ENCODE data around the gene IFI27L1.

IFI27L1 gene

GRCh38 chr14:94040796-94041195, 40.3 kb upstream of the IFI27L1 start:
- FAIRE-seq (no peak), DNase-seq (ENCODE audit: insufficient read length, low spot score) (no peak)
- TF ChIP-seq SPI1 (IDR thresholded peaks at IDR 0.05; ENCODE audit: low read depth, low read length) (no peak), TAF1 (IDR thresholded peaks at IDR 0.05; ENCODE audit: low read depth, low read length) (no peak), POLR2AphosphoS5 (IDR thresholded peaks at IDR 0.05; ENCODE audit: low read depth, low read length) (no peak), PAX5 (IDR thresholded peaks at IDR 0.05; ENCODE audit: insufficient read depth, low read length, severe bottlenecking) (no peak), POLR2A (IDR thresholded peaks at IDR 0.05; ENCODE audit: low read depth, low read length) (no peak), POU2F2 (IDR thresholded peaks at IDR 0.05; ENCODE audit: low read depth, low read length) (no peak)

- DNase-seq (ENCODE audit: insufficient read length, low spot score) (no peak), FAIRE-seq (peak; percentile 61)
- TF ChIP-seq POLR2A (IDR thresholded peaks at IDR 0.05; ENCODE audit: low read depth, low read length) (no peak), PAX5 (IDR thresholded peaks at IDR 0.05; ENCODE audit: insufficient read depth, low read length, severe bottlenecking) (no peak), SPI1 (IDR thresholded peaks at IDR 0.05; ENCODE audit: low read depth, low read length) (no peak), TAF1 (IDR thresholded peaks at IDR 0.05; ENCODE audit: low read depth, low read length) (no peak), POLR2AphosphoS5 (IDR thresholded peaks at IDR 0.05; ENCODE audit: low read depth, low read length) (no peak), POU2F2 (IDR thresholded peaks at IDR 0.05; ENCODE audit: low read depth, low read length) (no peak)
These were observed 39.4 kb upstream of the IFI27L1 start for GRCh38 chr14:94041551-94042346.

- TF ChIP-seq POLR2A (IDR thresholded peaks at IDR 0.05; ENCODE audit: low read depth, low read length), result no peak
- TF ChIP-seq SPI1 (IDR thresholded peaks at IDR 0.05; ENCODE audit: low read depth, low read length), result no peak
- no peak for TF ChIP-seq TAF1 (IDR thresholded peaks at IDR 0.05; ENCODE audit: low read depth, low read length)
- TF ChIP-seq POLR2AphosphoS5 (IDR thresholded peaks at IDR 0.05; ENCODE audit: low read depth, low read length), result no peak
- no peak for TF ChIP-seq PAX5 (IDR thresholded peaks at IDR 0.05; ENCODE audit: insufficient read depth, low read length, severe bottlenecking)
- no peak for TF ChIP-seq POU2F2 (IDR thresholded peaks at IDR 0.05; ENCODE audit: low read depth, low read length)
- FAIRE-seq, result no peak
- DNase-seq (ENCODE audit: insufficient read length, low spot score), result no peak
These were observed 38.5 kb upstream of the IFI27L1 start for GRCh38 chr14:94042433-94043091.

- DNase-seq (ENCODE audit: insufficient read length, low spot score) (no peak), FAIRE-seq (no peak)
- TF ChIP-seq POU2F2 (IDR thresholded peaks at IDR 0.05; ENCODE audit: low read depth, low read length), result no peak
- no peak for TF ChIP-seq TAF1 (IDR thresholded peaks at IDR 0.05; ENCODE audit: low read depth, low read length)
- TF ChIP-seq POLR2AphosphoS5 (IDR thresholded peaks at IDR 0.05; ENCODE audit: low read depth, low read length), result no peak
- TF ChIP-seq SPI1 (IDR thresholded peaks at IDR 0.05; ENCODE audit: low read depth, low read length), result no peak
- no peak for TF ChIP-seq PAX5 (IDR thresholded peaks at IDR 0.05; ENCODE audit: insufficient read depth, low read length, severe bottlenecking)
These were observed 37.9 kb upstream of the IFI27L1 start for GRCh38 chr14:94043111-94043755.

GRCh38 chr14:94043756-94044475, 37.2 kb upstream of the IFI27L1 start:
- DNase-seq (ENCODE audit: insufficient read length, low spot score) (no peak), FAIRE-seq (no peak)
- TF ChIP-seq POLR2A (IDR thresholded peaks at IDR 0.05; ENCODE audit: low read depth, low read length) (no peak), PAX5 (IDR thresholded peaks at IDR 0.05; ENCODE audit: insufficient read depth, low read length, severe bottlenecking) (no peak), TAF1 (IDR thresholded peaks at IDR 0.05; ENCODE audit: low read depth, low read length) (no peak), SPI1 (IDR thresholded peaks at IDR 0.05; ENCODE audit: low read depth, low read length) (no peak), POU2F2 (IDR thresholded peaks at IDR 0.05; ENCODE audit: low read depth, low read length) (no peak), POLR2AphosphoS5 (IDR thresholded peaks at IDR 0.05; ENCODE audit: low read depth, low read length) (peak; percentile 56; the same call in 1 of the 2 replicates)

- TF ChIP-seq POLR2AphosphoS5 (IDR thresholded peaks at IDR 0.05; ENCODE audit: low read depth, low read length), result no peak
- no peak for TF ChIP-seq PAX5 (IDR thresholded peaks at IDR 0.05; ENCODE audit: insufficient read depth, low read length, severe bottlenecking)
- no peak for TF ChIP-seq TAF1 (IDR thresholded peaks at IDR 0.05; ENCODE audit: low read depth, low read length)
- TF ChIP-seq SPI1 (IDR thresholded peaks at IDR 0.05; ENCODE audit: low read depth, low read length), result no peak
- DNase-seq (ENCODE audit: insufficient read length, low spot score) (no peak), FAIRE-seq (no peak)
These were observed 36.5 kb upstream of the IFI27L1 start for GRCh38 chr14:94044476-94045091.

- FAIRE-seq (no peak), DNase-seq (ENCODE audit: insufficient read length, low spot score) (no peak)
- TF ChIP-seq POLR2AphosphoS5 (IDR thresholded peaks at IDR 0.05; ENCODE audit: low read depth, low read length) (no peak), PAX5 (IDR thresholded peaks at IDR 0.05; ENCODE audit: insufficient read depth, low read length, severe bottlenecking) (no peak), TAF1 (IDR thresholded peaks at IDR 0.05; ENCODE audit: low read depth, low read length) (no peak), POLR2A (IDR thresholded peaks at IDR 0.05; ENCODE audit: low read depth, low read length) (no peak), POU2F2 (IDR thresholded peaks at IDR 0.05; ENCODE audit: low read depth, low read length) (no peak), SPI1 (IDR thresholded peaks at IDR 0.05; ENCODE audit: low read depth, low read length) (no peak)
These were observed 36.0 kb upstream of the IFI27L1 start for GRCh38 chr14:94045101-94045500.

GRCh38 chr14:94045563-94046345, 35.4 kb upstream of the IFI27L1 start:
- FAIRE-seq, result no peak
- DNase-seq (ENCODE audit: insufficient read length, low spot score), result no peak
- TF ChIP-seq POLR2AphosphoS5 (IDR thresholded peaks at IDR 0.05; ENCODE audit: low read depth, low read length) (no peak), PAX5 (IDR thresholded peaks at IDR 0.05; ENCODE audit: insufficient read depth, low read length, severe bottlenecking) (no peak), POLR2A (IDR thresholded peaks at IDR 0.05; ENCODE audit: low read depth, low read length) (no peak; the same call in 1 of the 2 replicates), TAF1 (IDR thresholded peaks at IDR 0.05; ENCODE audit: low read depth, low read length) (no peak), SPI1 (IDR thresholded peaks at IDR 0.05; ENCODE audit: low read depth, low read length) (no peak), POU2F2 (IDR thresholded peaks at IDR 0.05; ENCODE audit: low read depth, low read length) (no peak)

Data from GM12891 (cell line).